HG03460 (cell line): ENCODE measurements around the gene QSOX1.
"Not testable (repeated sequence)": the region's sequence is repeated elsewhere in the genome, so short reads cannot be mapped to it uniquely, and the experiment has no call there.

Source experiments
- ATAC-seq: cut with Tn5 transposase; IDR thresholded peaks from one replicate; pipeline ENCODE4 v1.9.1; 2021; ENCODE audit not compliant: unreplicated experiment

Gene QSOX1

DNA sequence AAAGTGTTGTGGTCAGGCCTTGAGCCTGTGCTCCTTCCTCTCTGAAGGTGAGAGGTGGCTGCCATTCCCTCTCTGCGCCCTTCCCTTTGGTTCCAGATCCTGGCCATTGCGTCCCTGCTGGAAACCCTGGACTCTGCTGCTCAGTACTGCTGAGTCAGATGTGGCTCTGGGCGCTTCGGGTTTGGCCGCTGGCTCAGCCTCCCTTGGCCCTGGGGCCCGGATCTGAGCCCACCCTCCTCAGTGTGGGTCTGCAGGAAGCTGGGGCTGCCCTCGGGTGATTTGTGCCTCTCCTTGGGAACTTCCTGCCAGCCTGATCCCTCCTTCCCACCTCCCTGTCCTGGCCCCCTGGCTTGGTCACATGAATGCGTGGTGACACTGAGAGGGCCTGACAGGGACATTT is 32.2 kb downstream of the QSOX1 start:
- ATAC-seq: no peak

DNA sequence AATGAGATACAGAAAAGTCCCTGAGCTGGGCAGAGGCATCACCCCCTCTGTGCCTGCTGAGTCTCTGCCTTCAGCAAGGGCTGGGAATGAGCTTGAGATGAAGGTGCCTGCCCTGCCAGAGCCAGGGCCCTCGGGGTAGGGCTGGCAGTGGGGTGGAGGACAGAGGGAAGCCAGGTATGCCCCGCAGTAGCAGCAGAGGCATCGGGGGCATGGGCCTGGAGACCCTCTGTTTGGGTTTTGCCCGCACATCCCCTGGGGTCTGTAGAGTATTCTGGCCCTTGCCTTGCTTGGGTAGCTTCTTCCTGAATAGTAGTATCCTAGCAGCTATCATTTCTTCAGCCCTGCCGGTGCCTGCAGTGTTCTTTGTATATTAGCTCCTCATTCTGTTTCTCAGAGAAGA is 33.0 kb downstream of the QSOX1 start:
- no peak for ATAC-seq

DNA sequence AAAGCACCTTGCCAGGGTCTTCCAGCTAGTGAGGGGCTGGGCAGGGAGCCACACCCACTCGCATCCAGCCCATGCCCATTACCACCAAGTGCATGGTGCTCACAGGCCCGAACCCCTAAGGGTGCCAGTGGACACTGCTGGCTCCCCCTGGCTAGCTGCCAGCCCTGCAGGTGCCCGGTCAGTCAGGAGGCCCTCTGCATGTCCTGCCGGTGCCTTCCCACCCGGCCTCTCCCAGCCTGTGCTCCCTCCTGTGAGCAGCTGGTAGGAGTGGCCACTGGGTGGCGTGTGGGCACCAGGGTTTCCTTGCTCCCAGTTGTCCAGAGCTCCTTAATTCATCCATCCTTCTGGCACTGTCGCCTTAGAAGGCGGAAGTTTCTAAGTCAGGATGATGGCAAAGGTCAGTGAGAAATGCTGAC is 33.4 kb downstream of the QSOX1 start:
- no peak for ATAC-seq

DNA sequence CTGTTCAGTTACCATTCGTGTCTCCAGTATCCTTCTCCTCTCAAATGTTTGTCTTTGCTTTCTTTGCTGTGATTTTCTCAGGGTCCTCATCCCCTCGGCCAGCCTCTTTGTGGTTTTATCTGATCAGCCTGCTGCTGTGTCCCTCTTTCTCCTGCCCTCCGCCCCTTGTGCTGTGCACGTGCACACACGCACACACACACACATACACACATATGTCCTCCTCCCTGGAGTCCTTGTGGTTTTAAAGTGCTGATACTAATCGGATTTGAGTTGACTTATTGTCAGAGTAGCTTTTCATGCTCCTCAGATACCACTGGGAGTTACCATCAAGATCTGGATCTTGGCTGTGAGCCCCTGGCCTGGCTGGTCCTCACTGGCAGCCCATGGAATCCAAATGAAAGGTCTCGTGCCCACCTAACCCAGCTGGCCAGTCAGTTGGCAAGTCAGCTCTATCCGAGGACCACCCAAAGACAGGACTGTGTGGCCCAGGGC is 34.1 kb downstream of the QSOX1 start:
- ATAC-seq: no peak

DNA sequence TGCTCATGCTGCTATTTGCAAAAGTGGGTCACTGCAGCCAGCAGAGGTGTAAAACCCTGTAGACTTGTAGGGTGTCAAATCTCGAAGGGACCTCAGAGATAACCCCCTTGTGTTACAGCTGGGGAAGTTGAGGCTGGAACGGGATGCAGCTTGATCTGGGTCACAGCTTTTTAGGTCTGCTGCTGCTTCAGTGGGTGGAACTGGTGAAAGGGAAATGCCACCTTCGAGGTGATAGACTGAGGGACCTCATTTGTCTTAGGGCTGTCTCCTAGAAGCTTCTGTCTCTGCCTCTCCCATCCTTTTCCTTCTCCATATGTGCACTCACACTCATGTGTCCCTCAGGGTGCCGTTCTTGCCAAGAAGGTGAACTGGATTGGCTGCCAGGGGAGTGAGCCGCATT is 35.4 kb downstream of the QSOX1 start:
- ATAC-seq: no peak

DNA sequence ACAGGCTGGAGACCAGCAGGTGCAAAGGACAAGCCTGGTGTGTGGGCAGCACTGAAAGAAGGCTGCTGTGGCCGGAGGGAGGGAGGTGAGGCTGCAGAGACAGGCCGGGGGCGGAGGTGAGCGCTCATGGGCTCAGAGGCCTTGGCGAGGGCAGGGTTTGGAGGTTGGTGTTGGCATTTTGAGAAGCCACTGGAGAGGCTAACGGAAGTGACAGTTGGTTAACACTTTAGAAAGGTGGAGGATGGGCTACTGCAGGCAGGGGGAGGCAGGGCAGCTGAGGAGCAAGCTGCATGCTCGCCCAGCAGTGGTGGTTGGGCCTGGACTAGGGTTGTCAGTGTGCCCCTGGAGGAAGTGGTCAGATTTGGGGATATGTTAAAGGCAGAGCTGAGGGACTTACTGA is 37.5 kb downstream of the QSOX1 start:
- no peak for ATAC-seq

DNA sequence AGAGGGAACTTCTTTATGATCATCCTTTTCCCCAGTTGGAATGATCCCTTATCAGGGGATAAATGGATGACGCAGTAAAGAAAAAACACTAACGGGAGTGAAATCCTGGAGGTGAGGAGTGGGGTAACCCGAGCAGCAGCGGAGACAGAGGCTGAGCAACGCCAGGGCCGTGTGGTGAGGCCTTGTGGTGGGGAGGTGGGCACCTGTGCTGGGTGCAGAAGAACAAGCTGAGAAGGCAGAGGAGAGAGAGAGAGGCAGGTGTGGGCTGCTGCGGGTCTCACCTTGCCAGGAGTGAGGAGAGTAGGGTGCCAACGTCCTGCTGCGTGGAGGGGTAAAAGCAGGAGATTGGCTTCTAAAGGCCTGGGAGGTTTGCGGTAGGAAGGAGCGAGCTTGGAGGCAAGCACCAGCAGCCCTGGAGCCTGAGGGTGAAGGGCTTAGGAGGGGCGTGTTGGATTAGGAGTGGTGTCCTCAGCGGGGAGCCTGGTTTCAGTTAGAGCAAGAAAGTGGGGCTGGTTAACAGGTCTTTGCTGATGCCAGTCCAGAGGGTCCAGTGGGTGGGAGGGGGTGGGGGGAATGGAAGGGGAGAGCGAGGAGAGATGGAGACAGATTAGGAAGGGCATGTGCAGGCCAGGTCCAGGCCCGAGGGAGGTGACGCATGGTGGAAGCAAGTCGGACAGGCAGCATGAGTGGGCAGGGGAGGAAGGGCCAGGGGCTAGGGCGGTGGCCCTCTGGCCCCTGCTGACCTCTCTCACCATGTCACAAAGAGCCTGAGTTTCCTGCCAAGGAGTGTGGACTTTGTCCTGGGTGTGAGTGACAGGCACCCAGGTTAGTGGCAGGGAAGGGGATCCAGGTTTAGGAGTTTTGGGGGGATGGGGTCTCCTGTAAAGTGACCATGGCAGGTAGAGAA is 38.7 kb downstream of the QSOX1 start:
- ATAC-seq: no peak

DNA sequence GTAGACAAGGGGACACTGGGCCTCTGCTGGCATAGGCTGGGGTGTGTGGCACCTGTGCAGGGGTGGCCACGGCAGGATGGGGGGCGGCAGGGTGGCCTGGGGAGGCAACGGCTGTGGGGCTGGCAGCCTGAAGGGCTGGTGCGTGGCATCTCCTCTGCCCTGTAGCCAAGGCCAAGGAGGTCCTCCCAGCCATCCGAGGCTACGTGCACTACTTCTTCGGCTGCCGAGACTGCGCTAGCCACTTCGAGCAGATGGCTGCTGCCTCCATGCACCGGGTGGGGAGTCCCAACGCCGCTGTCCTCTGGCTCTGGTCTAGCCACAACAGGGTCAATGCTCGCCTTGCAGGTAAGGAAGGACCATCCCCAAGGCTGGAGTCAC is 39.4 kb downstream of the QSOX1 start:
- ATAC-seq: no peak

DNA sequence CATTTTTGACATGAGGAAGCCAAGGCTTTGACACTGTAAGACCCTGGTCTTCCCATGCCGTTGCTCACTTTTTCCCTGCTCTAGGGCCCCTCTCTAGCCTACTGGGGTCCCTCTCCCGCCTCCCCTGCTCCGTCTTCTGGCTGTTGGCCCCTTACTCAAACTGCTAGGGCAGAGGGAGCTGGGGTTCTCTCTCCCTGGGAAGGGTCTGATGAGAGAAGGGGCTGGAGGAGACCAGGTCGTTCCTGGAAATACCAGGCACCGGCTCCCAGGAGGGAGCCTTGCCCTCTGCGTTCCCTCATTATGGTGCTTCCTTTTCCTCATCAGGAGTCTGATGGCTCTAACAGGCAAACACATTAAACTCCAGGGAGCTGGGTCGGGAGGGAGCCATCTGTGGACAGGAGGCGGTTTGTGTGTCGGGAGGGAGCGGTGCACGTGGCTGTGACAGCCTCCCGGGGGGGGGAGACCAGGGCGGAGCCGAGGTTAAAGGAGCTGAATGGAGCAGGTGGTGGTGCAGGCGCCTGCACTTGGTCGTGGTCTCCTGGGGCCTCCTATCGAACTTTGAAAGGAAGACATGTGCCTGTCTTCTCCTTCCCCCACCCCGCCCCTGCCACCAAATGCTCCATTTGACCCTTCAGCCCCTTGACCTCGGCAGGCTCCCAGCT is 40.0 kb downstream of the QSOX1 start:
- ATAC-seq: no peak

DNA sequence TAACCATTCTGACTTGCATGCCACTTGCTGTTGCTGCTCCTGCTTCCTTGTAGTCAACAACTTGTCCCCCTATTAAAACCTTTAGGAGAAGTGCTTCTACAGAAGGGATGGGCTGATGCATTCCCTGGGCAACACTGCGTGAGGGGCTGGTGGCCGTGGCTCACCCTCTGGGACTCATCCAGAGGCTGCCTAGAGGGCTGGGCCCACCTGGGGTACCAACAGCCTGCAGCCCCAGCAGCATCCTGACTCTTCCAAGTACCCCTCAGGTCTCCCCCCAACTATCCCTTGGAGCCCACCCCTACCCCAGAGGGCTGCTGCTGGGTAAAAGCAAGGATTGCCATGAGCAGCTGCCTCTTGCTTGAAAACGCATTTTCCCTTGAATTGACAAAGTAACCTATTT is 40.7 kb downstream of the QSOX1 start:
- ATAC-seq: no peak

DNA sequence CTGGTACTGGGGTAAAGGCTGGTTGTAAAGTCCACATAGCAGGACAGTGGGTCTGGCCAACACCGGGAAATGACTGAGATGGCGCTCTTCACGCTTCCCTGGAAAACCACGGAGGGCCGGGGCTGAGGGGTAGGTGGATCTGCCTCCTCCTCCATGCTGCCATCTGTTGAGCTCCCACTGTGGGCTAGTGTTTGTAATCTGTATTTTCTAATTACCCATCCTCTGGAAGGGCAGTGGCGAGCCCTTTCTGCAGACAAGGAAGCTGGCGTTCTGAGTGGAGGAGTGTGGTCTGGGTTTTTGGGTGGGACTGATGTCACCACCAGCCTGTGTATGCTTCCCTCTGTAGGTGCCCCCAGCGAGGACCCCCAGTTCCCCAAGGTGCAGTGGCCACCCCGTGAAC is 41.2 kb downstream of the QSOX1 start:
- ATAC-seq: no peak

DNA sequence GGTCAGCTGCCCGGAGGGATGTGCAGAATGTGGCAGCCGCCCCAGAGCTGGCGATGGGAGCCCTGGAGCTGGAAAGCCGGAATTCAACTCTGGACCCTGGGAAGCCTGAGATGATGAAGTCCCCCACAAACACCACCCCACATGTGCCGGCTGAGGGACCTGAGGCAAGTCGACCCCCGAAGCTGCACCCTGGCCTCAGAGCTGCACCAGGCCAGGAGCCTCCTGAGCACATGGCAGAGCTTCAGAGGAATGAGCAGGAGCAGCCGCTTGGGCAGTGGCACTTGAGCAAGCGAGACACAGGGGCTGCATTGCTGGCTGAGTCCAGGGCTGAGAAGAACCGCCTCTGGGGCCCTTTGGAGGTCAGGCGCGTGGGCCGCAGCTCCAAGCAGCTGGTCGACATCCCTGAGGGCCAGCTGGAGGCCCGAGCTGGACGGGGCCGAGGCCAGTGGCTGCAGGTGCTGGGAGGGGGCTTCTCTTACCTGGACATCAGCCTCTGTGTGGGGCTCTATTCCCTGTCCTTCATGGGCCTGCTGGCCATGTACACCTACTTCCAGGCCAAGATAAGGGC is 41.9 kb downstream of the QSOX1 start:
- no peak for ATAC-seq

DNA sequence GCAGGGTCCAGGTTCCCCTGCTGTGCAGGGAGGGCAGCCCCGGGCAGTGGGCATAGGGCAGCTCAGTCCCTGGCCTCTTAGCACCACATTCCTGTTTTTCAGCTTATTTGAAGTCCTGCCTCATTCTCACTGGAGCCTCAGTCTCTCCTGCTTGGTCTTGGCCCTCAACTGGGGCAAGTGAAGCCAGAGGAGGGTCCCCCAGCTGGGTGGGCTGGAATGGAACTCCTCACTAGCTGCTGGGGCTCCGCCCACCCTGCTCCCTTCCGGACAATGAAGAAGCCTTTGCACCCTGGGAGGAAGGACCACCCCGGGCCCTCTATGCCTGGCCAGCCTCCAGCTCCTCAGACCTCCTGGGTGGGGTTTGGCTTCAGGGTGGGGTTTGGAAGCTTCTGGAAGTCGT is 42.6 kb downstream of the QSOX1 start:
- ATAC-seq: no peak

DNA sequence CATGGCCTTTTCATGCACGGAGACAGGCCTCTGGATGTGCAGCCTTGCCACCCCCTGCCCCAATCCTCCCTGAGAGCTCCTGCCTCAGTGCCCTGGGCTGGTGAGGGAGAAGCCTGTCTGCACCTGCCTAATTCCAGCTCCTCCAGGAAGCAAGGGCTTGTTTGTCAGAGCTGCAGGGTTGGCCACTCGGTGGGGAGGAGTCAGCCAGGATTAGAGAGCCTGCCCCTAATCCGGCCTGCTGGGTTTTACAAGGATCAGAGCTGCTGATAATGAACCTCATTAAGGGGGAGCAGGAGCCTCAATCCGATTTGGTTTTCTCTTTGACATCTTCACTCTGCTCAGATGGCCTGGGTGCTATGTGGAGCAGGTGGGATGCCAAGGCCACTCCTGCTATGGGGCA is 43.5 kb downstream of the QSOX1 start:
- no peak for ATAC-seq

DNA sequence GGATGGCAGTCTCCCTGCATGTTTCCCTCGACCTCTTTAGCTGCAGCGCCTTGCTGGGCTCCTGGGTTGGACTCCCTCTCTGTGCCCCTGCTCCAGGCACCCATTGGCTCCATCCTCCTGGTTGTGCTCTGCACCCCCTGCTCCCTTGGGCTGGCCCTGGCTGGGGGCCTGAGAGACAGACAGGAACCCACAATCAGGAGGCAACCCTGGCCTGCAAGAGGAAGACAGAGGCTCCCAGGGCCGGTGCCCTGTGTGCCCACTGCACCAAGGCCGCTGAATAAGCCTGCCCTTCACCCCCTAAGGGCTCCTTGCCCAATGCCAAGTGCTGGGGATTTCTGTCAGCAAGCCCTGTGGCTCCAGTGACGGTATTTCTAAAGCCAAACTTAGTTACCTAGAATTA is 43.9 kb downstream of the QSOX1 start:
- ATAC-seq: no peak

DNA sequence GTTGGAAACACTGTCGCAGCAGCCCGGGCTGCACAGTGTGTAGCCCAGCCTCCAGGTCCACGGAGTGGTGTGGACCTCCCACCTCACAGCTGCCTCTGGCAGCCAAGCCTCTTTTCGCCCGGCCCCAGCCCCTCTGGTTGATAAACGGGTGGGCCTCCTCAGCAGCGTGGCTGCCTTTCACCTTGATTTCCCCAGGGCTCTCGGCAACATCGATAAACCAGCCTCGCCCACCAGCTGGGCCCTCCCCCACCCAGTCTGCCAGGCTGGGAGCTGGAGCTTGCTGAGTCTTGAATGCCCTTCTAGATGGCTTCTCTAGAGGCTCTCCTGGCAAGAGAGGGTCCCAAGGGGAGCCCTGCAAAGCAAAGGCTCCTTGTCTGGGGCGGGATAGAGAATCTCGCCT is 44.3 kb downstream of the QSOX1 start:
- no peak for ATAC-seq

DNA sequence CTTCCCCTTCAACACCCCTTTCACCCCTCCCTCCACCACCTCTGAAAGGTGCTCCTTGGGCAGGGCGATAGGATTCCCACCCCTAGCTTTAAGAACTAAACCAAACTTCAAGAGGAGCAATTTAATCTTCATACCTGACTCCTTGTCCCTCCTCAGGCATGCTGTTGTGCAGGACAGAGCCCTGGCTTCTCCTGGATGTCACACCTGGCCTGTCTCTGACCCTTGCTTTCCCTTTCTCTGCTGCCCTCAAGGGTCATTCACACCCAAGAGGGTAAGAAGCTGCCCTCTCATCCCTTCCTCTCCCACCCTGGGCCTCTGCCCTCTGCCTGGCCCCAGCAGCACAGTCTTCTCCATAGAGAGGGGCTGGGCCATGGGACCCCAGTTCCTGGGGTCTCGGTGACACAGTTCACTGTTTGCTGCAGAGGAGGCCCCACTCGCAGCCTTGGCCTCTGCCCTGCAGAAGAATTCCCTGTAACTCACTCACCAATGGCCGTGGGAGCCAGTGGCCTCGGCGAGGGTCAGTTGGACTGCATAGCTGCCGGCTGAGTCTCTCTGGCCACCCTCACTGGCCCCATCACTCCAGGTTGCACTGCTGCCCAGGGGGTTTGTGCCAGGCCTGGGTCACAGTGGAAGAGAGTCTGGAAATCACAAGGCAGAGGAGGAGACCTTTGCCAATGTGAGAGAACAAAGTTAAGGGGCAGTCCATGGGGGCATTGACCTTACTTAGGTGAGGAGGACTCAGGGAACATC is 47.0 kb downstream of the QSOX1 start:
- ATAC-seq: no peak

DNA sequence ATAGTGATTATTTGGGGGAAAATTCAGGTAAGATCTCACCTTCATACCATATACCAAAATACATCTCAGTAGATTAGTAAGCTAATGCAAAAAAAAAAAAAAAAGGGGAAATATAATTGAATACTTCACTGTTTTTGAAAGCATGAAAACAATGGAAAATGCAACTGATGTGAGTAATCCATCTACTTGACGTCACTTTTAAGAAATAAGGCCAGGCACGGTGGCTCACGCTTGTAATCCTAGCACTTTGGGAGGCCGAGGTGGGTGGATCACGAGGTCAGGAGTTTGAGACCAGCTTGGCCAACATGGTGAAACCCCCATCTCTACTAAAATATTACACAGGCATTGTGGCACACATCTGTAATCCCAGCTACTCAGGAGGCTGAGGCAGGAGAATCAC is 47.9 kb downstream of the QSOX1 start:
- ATAC-seq: not testable (repeated sequence)

DNA sequence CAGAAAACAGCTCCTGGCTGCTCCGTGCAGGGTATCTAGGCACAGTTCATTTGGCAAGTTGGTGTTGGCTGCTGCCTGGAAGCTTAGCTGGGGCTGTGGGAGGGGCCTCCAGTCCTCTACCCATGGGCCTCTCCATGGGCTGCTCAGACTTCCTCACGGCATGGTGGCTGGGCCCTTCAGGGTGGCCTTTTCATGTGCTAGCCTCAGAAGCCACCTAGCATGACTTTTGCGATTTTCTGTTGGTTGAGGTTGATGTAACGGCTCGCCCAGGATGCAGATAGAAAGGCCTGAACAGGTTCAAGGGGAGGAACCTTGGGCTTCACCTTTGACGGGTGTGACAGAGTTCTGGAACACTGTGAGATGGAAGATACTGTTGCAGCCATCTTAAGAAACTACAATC is 49.6 kb downstream of the QSOX1 start:
- ATAC-seq: no peak

DNA sequence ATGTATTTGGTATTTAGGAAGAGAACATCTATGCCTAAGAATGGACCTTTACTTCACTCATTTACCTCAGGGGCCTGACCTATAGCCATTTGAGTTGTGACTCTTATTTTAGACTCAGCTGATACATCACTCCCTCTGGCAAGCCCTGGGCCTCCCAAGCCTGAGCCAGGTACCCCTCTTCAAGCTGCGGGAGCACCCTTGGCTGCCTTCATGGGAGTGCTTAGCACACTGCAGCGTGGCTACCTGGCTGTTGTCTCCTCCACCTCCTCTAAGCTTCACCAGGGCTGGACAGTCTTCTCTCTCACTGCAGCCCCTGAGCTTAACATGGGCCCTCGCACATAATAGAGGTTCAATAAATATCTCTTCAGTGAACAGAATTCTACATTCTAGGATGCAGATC is 51.9 kb downstream of the QSOX1 start:
- no peak for ATAC-seq

DNA sequence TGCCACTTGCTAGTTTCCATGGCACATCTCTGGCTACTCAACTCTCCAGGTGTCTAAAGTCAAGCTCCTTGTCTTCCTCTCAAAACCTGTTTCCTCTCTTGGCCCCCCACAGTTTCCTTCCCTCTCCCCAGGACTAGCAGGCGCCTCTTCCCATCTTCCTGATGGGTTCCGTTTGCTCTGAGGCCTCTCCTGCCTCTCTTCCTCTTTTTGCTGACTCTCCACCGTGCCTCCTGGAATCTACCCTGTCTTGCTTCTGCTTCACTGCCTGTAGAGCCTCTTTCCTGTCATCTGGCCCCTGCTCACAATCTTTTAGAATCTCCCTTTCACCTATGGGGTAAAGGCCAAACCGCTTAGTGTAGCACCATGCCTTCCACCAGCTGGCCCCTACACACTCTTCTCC is 53.6 kb downstream of the QSOX1 start:
- no peak for ATAC-seq
